Thymus (tissue), 11 donors: ENCODE results near the gene ERC1. TPM values are rescaled to one million over a fixed set of nuclear protein-coding genes. Genes with fewer than 3 reads are reported as not detected.

ENCODE experiments used
- DNase-seq, 9 donors: peaks; one replicate each; pipeline ENCODE4 v3.0.0-alpha.2; 2013; ENCODE audit warnings: low spot score in 9 of 9, low read depth in 6 of 9, missing footprints in 1 of 9
- H3K27ac ChIP-seq, 2 donors: one replicate each; pipeline ENCODE4 v1.5.1; 2013; ENCODE audit warnings: control low read depth in 1 of 2, low read depth in 1 of 2, low read length in 1 of 2, mild to moderate bottlenecking in 1 of 2, moderate library complexity in 1 of 2
- H3K27me3 ChIP-seq, 2 donors: one replicate each; pipeline ENCODE4 v1.5.1; 2013; ENCODE audit warnings: low read length in 1 of 2; ENCODE audit not compliant: control insufficient read depth in 2 of 2, insufficient read depth in 1 of 2
- H3K36me3 ChIP-seq, 2 donors: one replicate each; pipeline ENCODE4 v1.5.1; 2013; ENCODE audit warnings: low read length in 1 of 2, mild to moderate bottlenecking in 1 of 2, moderate library complexity in 1 of 2; ENCODE audit not compliant: control insufficient read depth in 2 of 2, insufficient read depth in 2 of 2
- H3K4me1 ChIP-seq, 2 donors: one replicate each; pipeline ENCODE4 v1.5.1; 2013; ENCODE audit warnings: low read length in 2 of 2; ENCODE audit not compliant: control insufficient read depth in 2 of 2, insufficient read depth in 2 of 2
- H3K4me3 ChIP-seq, 2 donors: one replicate each; pipeline ENCODE4 v1.5.1; 2013; ENCODE audit warnings: low read length in 2 of 2, control low read depth in 1 of 2, mild to moderate bottlenecking in 1 of 2
- H3K9me3 ChIP-seq, 2 donors: one replicate each; pipeline ENCODE4 v1.5.1; 2013; ENCODE audit warnings: low read length in 1 of 2, mild to moderate bottlenecking in 1 of 2; ENCODE audit not compliant: control insufficient read depth in 2 of 2, insufficient read depth in 1 of 2
- WGBS: extraction: QIAGEN DNeasy Blood & Tissue Kit; methylation state at CpG from one replicate; pipeline ENCODE4 v1.1.7; 2013; 5-methylcytosine and 5-hydroxymethylcytosine counted together
- polyA plus RNA-seq: library from polyadenylated mRNA; stranded (reverse); fragments of 200-250 nt; gene quantifications from one replicate; pipeline ENCODE4 v1.2.3, GENCODE V29; 2013
- total RNA-seq: library from RNA; stranded (reverse); fragments of 120-200 nt; gene quantifications from one replicate; pipeline ENCODE4 v1.2.4, GENCODE V29; 2013
- donor health status: healthy.

Gene ERC1
- total and polyA plus RNA-seq, 2 donors: 4.2 to 13.8 TPM

- DNase-seq: no peak
- Histone ChIP-seq H3K9me3 (no peaks in the 10 kb centered on the region), H3K36me3 (peaks cover 0 to 3% of the 10 kb centered on the region in 2 donors), H3K27me3 (no peaks in the 10 kb centered on the region), H3K4me3 (no peak overlapping the region), H3K27ac (no peak overlapping the region), H3K4me1 (no peaks in the 10 kb centered on the region)
- WGBS: 97% methylated on average over 4 of the region's 4 CpGs
These were observed 16.7 kb upstream of the ERC1 start for GRCh38 chr12:974271-974862.

DNA sequence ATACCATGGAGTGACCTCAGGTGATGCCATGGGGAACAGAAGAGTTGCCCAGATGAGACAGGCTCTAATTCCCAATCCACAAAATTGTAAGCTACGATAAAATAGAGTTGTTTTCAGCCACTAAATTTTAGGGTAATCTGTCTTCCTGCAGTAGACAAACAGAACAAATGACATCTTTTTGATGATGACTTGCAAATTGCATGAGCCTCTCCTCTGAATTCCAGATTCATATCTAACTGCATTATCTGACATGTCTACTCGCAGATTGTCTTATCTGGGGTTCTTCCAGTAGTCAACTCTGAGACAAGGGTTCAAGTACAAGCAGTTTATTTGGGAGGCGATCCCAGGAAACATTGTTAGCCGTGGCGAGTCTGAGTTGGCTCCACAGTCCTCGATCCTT, 14.4 kb upstream of the ERC1 start:
- Histone ChIP-seq H3K27ac (no peak overlapping the region), H3K9me3 (no peaks in the 10 kb centered on the region), H3K4me3 (no peak overlapping the region), H3K4me1 (no peaks in the 10 kb centered on the region), H3K27me3 (no peaks in the 10 kb centered on the region), H3K36me3 (peaks cover 0 to 3% of the 10 kb centered on the region in 2 donors)
- WGBS: 90% methylated on average over 6 of the region's 6 CpGs
- no peak for DNase-seq

GRCh38 chr12:977156-977555, 13.9 kb upstream of the ERC1 start:
- H3K27me3 ChIP-seq: no peaks in the 10 kb centered on the region
- H3K9me3 ChIP-seq: no peaks in the 10 kb centered on the region
- H3K27ac ChIP-seq: no peak overlapping the region
- no peaks in the 10 kb centered on the region for H3K4me1 ChIP-seq
- peaks cover 0 to 3% of the 10 kb centered on the region in 2 donors for H3K36me3 ChIP-seq
- no peak for DNase-seq
- 96% methylated on average over 4 of the region's 4 CpGs for WGBS
- H3K4me3 ChIP-seq: no peak overlapping the region

DNA sequence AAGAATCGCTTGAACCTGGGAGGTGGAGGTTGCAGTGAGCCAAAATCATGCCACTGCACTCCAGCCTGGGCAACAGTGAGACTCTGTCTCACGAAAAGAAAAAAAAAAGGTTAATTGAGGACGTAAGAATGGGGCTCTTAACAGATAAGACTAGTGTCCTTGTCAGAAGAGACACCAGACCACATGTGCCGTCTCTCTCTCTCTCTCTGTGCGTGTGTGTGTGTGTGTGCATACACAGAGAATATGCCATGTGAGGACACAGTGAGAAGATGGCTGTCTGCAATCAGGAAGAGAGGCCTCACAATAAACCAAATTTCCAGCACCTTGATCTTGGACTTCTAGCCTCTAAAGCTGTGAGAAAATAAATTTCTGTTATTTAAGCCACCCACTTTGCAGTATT, 11.7 kb upstream of the ERC1 start:
- Histone ChIP-seq H3K9me3 (no peaks in the 10 kb centered on the region), H3K4me3 (no peak overlapping the region), H3K4me1 (no peaks in the 10 kb centered on the region), H3K36me3 (peaks cover 0 to 3% of the 10 kb centered on the region in 2 donors), H3K27ac (no peak overlapping the region), H3K27me3 (no peaks in the 10 kb centered on the region)
- WGBS: 98% methylated on average over 5 of the region's 5 CpGs
- no peak for DNase-seq

GRCh38 chr12:981176-981828, 9.7 kb upstream of the ERC1 start:
- DNase-seq: no peak
- H3K27me3 ChIP-seq: no peaks in the 10 kb centered on the region
- 97% methylated on average over 8 of the region's 8 CpGs for WGBS
- H3K4me1 ChIP-seq: no peaks in the 10 kb centered on the region
- H3K36me3 ChIP-seq: peaks cover 0 to 3% of the 10 kb centered on the region in 2 donors
- H3K4me3 ChIP-seq: no peak overlapping the region
- H3K9me3 ChIP-seq: no peaks in the 10 kb centered on the region
- no peak overlapping the region for H3K27ac ChIP-seq

DNA sequence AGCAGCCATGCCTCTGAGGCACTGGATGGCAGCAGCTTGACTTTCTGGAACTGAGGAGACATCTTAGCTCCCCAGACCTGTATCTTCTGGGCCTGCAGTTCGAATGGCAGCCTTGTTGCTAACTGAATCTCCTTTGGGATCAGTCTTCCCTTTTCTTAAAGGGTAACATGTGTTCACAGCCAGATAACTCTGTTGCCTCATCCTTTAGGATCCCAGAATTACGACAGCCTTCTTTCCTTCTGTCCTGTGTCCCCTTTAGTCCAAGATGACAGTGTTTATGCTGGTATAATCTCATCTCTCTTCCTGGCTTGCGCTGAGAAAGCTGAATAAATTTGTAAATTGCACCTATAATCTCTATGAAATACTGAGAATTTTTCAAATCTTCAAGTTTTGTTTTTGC, 9.1 kb upstream of the ERC1 start:
- Histone ChIP-seq H3K4me1 (no peaks in the 10 kb centered on the region), H3K36me3 (no peaks in the 10 kb centered on the region), H3K9me3 (no peaks in the 10 kb centered on the region), H3K4me3 (no peak overlapping the region), H3K27ac (no peak overlapping the region), H3K27me3 (no peaks in the 10 kb centered on the region)
- no peak for DNase-seq
- WGBS: 96% methylated on average over 3 of the region's 3 CpGs

GRCh38 chr12:988646-989045, 2.4 kb upstream of the ERC1 start:
- H3K9me3 ChIP-seq: no peaks in the 10 kb centered on the region
- peak overlapping the region; percentile 7 to 25 for H3K27ac ChIP-seq
- H3K27me3 ChIP-seq: no peaks in the 10 kb centered on the region
- H3K4me3 ChIP-seq: no peak overlapping the region
- H3K36me3 ChIP-seq: no peaks in the 10 kb centered on the region
- WGBS: 75% methylated on average over 4 of the region's 4 CpGs
- H3K4me1 ChIP-seq: peaks cover 8 to 22% of the 10 kb centered on the region in 2 donors
- peak in 3 of 9 donors; percentile 1 to 34 (median 3) for DNase-seq

GRCh38 chr12:989051-989450, 2.0 kb upstream of the ERC1 start:
- Histone ChIP-seq H3K36me3 (no peaks in the 10 kb centered on the region), H3K4me1 (peaks cover 8 to 22% of the 10 kb centered on the region in 2 donors), H3K27me3 (no peaks in the 10 kb centered on the region), H3K27ac (peak overlapping the region in 1 of 2 donors; percentile 7), H3K4me3 (no peak overlapping the region), H3K9me3 (no peaks in the 10 kb centered on the region)
- 89% methylated on average over 2 of the region's 2 CpGs for WGBS
- DNase-seq: peak in 3 of 9 donors; percentile 8 to 20 (median 14)

DNA sequence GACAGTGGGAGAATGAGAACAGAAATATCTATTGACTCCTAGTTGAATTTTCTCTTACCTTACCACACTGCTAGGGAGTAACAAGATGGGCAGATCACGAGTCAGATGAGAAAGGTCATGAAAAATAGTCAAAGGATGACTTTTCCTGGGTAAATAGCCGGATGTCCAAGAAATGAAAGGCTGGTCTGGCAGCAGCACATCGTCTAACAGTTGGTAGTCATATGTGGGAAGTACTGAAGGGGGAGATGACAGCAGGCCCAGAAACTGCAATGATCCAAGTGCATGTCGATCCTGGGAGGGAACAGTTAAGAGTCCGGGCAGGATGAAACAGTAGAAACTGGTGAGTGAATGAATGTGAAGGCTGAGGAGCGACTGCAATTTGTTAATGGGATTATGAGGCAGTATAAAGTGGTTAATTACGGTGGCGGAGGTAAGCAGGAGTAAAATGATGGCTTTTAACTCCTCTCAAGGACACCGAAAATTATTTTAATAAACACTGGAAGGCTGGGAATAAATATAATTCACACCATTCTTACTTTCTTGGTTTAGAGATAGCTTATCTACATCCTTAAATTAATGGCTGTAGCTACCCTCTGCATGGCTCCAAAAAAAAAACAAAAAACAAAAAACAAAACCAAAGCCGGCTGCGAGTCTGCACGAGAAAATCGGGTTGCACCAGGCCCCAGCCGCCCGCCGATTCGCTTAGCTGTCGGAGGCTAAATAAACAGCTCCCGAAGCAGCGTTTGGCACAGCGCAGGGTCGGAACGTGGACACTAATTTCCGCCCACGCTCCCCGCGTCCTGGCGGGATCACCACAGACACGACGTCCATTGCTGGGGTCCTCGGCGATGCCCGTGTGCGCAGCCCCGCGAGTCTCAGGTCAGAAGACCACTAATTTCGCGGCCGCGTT, 1.0 kb upstream of the ERC1 start:
- H3K4me1 ChIP-seq: peaks cover 8 to 22% of the 10 kb centered on the region in 2 donors
- 8% methylated on average over 40 of the region's 40 CpGs for WGBS
- no peaks in the 10 kb centered on the region for H3K27me3 ChIP-seq
- DNase-seq: peak in 6 of 9 donors; percentile 47 to 79 (median 56)
- peak overlapping the region; percentile 77 to 94 for H3K4me3 ChIP-seq
- no peaks in the 10 kb centered on the region for H3K36me3 ChIP-seq
- no peaks in the 10 kb centered on the region for H3K9me3 ChIP-seq
- peak overlapping the region; percentile 92 to 95 for H3K27ac ChIP-seq
